NCI-H526 treated with DMSO at 0.1 percent for 48 hours (cell line): ENCODE data around the gene FBXO36.
A peak's percentile ranks its signal among the peaks of the same experiment; 100 is the strongest.

Experiments used
- DNase-seq: peaks from one replicate; lab custom pipeline; 2025; lab: John Stamatoyannopoulos, UW

The FBXO36 gene

DNA sequence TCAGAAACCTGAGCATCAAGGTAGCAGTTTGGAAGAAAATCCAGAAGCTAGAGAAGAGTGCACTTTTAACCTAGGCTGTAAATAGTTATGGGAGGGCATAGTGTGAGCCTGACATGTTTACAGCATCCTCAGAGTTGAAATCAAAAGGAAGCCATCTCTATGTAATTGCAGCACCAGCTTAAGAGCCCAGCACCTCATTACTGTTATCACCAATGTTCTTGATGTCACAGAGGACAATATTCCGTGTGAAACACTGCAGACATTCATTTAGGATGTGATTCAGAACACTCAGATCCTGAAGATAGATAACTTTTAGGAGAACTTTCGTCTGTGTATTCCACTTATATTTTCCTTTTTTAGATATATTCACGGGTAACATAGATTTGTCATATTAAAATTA is 48.1 kb downstream of the FBXO36 start:
- DNase-seq, result no peak

DNA sequence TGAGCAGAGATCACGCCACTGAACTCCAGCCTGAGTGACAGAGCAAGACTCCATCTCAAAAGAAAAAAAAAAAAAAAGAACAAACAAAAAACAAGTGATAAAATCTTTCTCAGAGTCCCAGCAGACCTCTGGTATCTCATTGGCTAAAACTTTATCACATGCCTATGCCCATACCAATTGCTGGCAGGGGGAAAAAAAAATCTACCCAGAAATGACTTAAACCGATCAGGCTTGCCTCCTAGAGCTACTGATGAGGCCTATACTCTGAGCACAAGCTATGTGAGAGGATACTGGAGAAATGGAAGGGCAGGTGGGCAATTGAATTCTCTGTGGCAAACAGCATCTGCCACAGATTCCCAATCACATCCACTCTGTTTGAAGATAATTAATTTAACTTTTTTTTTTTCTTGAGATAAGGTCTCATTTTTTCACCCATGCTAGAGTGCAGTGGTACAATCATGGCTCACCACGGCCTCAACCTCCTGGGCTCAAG is 49.0 kb downstream of the FBXO36 start:
- no peak for DNase-seq

DNA sequence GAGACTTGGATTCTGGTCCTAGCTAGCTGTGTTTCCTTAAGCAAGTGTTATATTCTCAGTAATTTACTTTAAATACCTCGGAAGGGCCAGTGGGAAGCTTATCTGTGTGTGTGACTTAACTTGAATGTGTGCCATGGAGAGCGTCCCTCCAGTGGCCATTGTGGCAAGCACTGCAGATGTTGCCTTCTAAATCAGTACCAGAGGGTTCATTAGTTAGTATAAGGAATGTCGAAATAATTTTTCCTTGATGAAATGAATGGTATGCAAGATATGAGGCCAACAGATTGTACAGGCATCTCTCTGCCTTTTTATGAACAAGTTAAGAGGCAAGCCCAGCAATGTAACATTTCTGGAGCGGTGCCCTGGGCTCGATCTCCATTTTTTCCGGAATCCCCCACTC is 52.0 kb downstream of the FBXO36 start:
- DNase-seq, result no peak

DNA sequence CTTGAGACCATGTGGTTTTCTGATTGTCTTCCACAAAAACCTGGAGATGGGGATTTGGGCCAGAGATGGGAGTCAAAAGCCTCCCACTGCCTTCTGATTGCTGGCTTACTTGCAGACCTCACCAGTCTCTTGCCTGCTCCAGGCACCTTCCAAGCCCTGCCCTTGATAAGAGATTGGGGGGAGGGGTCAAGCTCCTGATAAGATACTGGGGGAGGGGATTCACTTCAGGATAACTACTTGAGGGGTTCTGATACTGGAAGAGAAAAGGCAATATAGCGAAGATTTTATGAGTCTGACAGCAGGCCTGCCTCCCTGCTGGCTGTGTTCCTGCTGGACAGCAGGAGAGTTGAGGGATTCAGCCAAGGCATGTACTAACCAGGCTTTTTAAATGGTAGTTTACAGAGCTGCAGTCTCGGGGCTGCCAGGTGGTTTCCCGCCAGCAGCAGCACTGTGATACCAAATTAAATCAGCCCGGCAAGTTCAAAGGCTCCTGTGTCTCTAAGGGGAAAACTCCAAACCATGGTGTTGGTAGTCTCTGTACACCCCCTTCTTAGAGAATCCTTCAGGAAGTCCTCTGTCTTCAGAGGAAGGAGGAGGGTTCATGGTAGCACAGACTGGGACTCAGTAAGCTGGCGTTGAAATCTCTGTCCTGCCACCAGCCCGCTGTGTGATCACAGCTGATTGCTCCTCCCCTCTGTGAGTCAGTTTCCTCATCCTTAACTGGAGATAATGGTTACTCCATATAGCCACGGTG is 58.3 kb downstream of the FBXO36 start:
- no peak for DNase-seq

DNA sequence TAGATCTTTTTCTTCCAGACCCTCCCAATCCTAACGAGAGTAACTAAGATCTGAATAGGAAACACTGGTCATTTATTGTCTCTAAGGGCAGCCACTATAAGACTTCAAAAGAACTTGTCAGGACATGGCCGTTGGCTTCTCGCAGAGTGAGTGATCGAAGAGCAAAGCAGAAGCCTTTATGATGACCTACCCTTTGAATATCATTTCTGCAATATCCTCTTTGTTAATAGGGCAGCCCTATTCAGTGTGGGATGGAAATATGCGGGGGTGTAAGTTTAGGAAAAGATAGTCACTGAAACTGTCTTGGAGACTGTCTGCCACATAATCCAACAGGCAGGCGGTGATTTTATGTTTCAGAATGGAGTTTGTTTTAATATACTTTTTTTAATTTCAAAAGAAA is 70.9 kb downstream of the FBXO36 start:
- no peak for DNase-seq

DNA sequence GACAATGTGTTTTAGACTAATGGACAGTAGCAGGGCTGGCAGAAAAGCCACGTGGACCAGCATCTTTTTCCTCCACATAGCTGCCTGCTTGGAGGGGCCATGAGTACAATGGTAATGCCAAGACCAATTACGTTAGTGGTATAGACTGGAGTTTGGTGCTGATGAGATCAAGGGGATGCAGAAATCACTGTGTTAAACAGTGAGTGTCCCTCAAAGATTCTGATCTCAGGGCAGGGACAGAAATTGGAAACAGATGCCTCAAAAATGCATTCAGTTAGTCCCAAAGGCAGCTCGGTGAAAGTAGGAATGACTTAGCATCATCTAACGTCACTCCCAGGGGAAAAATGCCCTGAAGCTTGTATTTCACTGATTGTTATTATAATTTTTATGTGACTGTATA is 74.0 kb downstream of the FBXO36 start:
- no peak for DNase-seq

DNA sequence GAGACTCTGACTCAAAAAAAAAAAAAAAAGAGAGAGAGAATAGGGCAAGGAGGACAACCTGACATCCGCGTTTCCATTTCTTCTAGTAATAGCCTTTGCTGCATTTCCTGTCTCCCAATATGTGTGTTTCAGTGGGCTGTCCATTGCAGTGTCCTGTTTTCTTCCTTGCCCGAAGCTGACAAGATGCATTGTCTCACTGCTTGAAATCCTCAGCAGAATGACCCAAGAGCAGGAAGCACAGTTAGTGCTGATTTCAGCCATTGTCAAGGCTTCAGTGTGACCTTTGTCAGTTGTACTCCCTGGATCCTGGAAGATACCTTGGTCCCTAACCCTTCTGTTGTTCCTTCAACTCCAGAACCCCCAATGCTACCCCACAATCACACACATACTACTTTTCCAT is 75.3 kb downstream of the FBXO36 start:
- no peak for DNase-seq

DNA sequence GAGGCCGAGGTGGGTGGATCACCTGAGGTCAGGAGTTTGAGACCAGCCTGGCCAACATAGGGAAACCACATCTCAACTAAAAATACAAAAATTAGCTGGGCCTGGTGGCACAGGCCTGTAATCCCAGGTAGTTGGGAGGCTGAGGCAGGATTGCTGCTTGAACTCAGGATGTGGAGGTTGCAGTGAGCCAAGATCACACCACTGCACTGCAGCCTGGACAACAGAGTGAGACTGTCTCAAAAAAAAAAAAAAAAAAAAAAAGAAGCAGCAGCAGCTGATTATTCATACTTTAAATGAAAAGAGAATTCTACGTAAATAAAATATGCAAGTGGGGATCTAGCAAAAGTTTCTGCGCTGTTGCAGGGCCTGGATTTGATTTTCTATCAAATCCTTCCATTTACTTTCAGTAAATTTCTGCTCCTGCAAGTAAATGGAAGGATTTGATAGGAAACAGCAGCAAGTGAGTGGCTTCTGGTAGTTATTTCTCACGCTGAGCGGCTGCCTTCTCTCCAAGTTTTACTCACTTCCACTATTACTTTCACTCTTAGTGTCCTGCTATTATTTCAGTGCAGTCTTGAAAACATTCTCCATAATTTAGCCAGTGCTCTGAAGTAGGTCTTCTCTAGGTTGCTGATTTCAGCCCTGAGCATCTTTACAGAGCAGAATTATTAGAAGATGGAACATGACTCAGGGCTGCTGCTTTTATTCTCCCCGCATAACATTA is 78.0 kb downstream of the FBXO36 start:
- DNase-seq, result no peak

DNA sequence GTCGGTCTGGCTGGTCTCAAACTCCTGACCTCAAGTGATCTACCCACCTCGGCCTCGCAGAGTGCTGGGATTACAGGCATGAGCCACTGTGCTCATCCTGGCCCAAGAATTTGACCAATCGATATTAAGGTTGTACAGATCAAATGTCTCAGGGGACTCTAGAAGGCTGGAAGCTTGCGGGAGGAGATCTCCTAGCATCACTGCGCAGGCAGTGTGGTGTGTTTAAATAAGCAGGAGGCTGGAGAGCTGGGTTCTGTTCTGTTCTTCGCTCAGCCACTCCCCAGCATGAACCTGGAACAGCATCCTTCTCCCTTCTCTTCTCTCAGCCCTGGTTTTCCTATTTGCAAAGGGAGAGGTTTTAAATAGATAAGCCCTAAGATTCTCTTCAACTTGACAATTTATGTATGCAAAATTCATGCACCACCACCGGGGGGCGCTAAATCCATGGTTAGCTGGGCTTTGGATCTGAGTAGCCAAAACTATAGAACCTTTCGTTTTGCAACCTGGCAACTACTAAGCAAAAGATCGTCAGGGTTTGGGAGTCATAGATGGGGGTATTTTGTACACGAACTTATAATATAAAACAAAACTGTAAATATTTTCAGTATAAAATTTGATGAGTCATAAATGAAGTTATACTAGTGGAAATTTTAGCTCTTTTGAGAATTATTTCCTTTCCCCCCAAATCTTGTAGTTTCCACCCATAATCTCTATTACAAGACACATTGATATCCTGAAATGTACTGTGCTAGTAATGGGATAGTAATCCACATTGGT is 85.8 kb downstream of the FBXO36 start:
- peak; percentile 13 for DNase-seq

DNA sequence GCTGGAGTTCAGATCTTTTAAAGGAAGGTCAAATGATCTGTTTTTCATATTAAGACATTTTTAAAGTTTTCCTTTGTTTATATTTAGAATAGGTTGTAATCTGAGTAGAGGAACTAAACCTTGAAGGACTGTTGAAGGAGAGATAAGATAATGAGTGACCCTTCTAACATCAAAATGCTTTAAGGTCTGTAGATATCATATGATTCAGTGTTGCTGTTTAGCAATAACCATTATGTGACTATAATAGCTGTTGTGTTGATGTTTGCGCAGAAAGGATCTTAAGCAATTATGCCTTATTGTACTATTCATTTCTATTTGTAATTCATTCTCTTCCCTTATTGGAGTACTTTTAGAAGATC is 86.4 kb downstream of the FBXO36 start:
- DNase-seq, result no peak

DNA sequence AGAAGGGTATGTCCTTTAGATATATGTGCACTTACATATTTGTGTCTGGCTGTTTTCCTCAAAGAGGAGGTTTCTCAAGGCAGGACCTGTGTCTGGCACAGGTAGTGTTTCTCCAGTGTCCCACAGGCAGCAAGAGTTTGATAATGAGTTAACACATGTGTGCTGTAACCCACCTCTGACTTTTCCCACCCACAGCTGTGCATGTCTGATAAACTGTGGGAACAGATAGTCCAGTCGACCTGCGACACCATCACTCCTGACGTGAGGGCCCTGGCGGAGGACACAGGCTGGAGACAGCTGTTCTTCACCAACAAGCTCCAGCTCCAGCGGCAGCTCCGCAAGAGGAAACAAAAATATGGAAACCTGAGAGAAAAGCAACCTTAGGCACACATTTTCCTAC is 88.2 kb downstream of the FBXO36 start:
- no peak for DNase-seq

DNA sequence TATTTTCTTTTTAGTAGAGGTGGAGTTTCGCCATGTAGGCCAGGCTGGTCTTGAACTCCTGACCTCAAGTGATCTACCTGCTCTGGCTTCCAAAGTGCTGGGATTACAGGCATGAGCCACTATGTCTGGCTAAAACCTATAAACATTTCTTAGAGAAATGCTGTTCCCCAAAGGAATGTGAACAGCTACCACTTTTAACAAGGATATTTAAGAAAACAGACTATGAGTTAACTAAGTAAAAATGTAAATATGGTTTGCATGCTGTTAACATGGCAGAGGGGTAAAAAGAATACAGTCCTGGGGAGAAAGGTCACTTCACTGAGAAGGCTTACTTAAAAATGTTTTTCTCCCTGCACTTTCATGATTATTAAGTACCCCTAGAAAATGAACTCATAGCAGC is 89.3 kb downstream of the FBXO36 start:
- DNase-seq, result no peak

DNA sequence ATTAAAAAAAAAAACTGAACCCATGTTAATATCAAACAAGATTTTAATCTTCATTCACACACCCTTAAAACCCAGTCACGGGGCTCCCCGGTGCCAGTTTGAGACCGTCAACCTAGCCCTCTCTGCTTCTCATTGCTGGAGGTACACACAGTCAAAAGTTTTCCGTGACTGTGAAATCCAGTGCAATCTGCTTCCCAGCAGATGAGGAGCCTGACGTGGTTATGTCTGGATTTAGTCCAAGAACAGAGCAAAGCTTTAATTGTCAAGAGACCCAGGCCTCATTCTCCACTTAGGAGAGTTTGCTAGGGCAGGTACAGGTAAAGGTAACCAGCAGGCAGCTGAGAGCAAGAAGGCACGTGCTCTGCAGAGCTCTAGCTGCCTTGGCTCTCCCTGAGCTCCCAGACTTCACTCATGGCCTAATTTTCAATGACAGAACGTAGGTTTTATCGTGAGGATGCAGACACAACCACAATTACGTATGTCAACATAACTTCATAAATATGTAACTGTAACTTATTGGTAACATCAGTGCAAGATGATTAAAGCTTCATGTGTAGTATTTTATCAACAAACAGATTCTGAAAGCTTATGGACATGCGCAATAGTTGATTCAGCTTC is 90.1 kb downstream of the FBXO36 start:
- no peak for DNase-seq

DNA sequence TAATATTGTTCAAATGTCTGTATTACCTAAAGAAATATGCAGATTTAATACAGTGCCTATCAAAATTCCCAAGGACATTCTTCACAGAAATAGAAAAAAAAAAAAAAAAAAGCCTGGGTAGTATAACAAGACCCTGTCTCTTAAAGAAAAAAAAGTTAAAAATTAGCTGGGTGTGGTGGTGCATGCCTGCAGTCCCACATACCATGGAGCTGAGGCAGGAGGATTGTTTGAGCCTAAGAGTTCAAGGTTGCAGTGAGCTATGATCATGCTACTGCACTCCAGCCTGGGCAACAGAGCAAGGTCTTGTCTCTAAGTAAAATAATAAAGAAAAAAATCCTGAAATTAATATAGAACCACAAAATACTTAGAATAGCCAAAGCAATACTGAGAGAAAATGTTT is 94.5 kb downstream of the FBXO36 start:
- DNase-seq, result no peak

DNA sequence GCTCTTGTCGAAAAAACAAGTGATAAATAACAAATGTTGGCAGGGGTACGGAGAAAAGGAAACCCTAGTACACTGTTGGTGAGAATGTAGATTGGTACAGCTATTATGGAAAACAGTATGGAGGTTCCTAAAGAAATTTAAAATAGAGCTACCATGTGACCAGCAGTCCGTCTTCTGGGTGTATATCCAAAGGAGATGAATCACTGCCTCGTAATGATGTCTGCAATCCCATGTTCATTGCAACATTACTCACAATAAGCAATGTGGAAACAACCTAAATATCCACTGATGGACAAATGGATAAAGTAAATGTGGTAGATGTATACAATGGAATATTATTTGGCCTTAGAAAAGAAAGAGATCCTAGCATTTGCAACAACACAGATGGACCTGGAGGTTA is 95.8 kb downstream of the FBXO36 start:
- no peak for DNase-seq

DNA sequence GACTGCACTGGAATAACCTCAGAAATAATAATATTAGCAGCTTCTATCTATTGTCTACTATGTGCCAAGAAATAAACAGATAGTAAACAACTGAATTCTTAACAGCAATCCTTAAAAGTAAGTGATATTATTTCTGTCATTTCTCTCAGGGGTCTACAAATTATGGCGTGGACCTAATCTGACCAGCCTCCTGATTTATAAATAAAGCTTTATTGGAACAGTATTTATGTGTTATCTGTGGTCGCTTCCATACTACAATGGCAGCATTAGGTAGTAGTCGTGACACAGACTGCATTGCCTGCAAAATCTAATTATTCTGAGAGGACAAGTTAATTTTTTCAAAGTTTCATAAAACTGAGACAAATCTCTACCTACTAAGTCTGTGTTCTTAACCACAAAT is 97.4 kb downstream of the FBXO36 start:
- DNase-seq, result no peak

DNA sequence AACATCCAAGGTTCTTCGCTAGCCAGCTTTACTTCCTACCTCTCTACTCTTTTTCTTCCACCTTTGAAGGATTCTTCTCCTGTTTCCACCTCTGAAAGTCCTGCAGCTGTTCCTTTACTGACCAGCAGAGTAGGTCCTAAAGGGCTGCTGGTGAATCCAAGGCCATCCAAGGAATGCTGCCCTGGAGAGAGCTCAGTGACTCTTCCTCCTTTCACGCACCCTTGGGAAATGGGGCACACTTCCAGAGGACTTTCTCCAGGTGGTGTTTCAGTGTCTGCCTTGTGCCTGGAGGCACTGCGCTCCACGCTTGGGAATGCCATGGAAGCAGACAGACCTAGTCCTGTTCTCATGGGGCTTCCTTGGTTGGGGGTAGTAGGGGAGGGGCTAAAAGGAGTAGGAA is 101.0 kb downstream of the FBXO36 start:
- no peak for DNase-seq

DNA sequence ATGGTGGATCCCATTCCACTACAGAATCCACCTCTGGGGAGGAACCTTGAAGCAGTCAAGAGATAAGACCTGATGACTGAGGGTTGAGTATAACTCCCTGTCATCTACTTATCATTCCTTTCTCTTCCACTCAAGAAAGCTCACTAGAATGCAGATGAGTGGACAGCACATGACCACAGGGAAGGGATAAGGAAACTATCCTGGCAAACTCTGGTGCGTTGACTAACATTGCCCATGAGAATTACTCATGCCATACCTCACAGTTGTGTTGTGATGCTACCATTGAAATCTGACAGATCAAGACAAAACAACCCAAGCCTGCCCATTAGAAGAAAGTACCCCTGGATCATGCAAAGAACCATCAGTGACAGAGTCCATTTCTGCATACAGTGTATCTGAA is 119.9 kb downstream of the FBXO36 start:
- DNase-seq, result no peak

DNA sequence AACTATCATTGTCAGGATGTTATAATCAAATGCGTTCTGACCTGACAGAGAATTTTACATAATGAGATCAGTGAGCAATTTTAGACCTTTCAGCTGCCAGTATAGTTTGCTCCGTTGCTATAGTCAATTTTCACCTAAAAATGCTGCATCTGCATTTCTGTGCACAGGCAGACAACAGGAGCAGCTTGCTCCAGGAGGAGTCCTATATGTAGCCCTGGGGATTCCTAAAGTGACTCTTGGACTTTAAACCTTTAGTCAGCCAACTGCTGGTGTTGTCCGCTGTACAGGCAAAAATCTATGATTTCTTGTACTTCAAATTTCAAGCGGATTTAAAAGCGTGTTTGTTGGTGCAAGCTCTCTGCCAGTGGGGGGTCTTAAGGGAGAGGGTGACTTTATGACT is 120.7 kb downstream of the FBXO36 start:
- DNase-seq, result no peak

DNA sequence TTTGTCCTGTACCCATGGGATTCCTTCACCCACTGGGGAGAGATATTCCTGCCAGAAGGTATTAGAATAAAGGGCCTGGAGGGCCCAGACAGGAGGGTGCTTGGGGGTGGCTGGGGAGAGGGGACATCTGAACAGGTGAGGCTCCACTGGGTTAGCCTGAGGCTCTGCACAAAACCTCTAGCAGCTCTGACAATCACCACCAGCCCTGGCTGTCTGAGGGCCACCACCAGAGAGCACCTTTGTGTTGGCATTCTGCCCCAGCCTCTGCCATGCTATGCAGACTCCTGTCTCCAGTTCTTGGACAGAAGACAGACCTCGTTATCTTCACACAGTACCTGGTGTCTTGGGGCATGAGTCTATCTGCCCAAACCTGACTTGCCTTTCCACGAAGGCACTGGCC is 121.2 kb downstream of the FBXO36 start:
- DNase-seq, result no peak

DNA sequence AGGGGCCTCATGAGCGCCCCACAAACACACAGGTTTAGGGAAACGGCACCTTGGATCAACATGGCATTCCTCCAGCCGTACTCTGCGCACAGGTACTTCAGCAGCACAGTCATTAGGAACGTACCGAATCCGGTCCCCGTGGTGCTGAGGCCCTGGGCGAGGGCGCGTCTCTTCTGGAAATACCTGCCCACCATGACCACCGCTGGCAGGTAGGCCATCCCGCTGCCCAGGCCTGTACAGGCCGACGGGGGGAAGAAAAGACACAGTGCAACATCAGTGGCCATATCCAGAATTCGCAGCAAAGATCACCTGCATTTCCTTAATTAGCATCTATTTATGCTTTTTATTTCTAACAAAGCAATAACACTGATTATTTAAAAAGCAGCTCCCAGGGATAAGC is 124.2 kb downstream of the FBXO36 start:
- DNase-seq, result no peak

DNA sequence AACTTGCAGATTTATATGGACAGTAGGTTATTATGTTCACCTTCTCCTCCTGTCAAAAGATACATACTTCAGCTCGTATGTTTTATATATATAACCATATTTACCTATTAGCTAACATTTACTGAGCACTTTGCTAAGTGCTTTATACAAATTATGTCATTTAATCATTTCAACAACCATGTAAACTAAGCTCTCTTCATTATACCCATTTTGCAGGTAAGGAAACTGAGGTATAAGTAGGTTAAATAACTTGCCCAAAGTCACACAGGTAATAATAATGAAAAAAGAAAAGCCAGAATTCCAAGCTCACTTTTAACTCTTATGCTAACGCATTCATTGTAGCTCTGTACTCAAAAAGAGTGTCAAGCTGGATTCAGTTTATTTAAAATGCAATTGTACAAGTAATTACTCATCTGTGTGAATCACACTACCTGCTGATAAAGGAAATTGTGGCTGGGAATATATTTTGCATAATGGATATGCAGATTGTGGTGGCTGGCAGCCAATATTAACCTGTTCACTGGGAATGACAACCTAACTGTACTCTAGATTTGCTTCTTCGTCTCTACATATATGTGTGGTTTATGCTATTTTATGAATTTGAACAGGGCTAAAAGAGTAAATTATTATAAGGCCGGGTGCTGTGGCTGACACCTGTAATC is 125.8 kb downstream of the FBXO36 start:
- no peak for DNase-seq
